Activated CD4-positive, alpha-beta memory T cell treated with anti-CD3 and anti-CD28 coated beads, Interleukin-2, amount 10 ng/mL, durations not matched to agents 7 days and 5 days (primary cell): ENCODE data around the gene RTL1. TPM values are rescaled to one million over a fixed set of nuclear protein-coding genes. Genes with fewer than 3 reads are reported as not detected.

ENCODE experiments used
- CTCF ChIA-PET: fragments of 350-600 bp; sonication (Branson Sonifier 250); formaldehyde crosslinking; loops from one replicate; lab custom pipeline; 2021; ENCODE audit warnings: antibody characterized with exemption, inconsistent platforms; lab: Charles Lee
- POLR2A ChIA-PET: fragments of 350-600 bp; sonication (Branson Sonifier 250); formaldehyde crosslinking; loops from one replicate; lab custom pipeline; 2021; ENCODE audit warnings: antibody characterized with exemption; lab: Charles Lee
- DNase-seq: peaks from one replicate; pipeline ENCODE4 v3.0.0-alpha.2; 2020
- H3K27ac Mint-ChIP-seq: one replicate; pipeline ENCODE4 v1.8.0; 2021; ENCODE audit warnings: mild to moderate bottlenecking, mixed read lengths
- H3K27me3 Mint-ChIP-seq: one replicate; pipeline ENCODE4 v1.8.0; 2021; ENCODE audit warnings: mixed read lengths
- H3K36me3 Mint-ChIP-seq: one replicate; pipeline ENCODE4 v1.8.0; 2021; ENCODE audit warnings: low read depth, mixed read lengths
- H3K4me1 Mint-ChIP-seq: one replicate; pipeline ENCODE4 v1.8.0; 2021; ENCODE audit warnings: mixed read lengths
- H3K4me3 Mint-ChIP-seq: one replicate; pipeline ENCODE4 v1.8.0; 2021; ENCODE audit warnings: mild to moderate bottlenecking, mixed read lengths
- H3K9me3 Mint-ChIP-seq: one replicate; pipeline ENCODE4 v1.8.0; 2021; ENCODE audit warnings: mixed read lengths
- total RNA-seq, 2 experiments: library from RNA; stranded (reverse); gene quantifications; one replicate each; pipeline ENCODE4 v1.2.3, GENCODE V29; 2021

Gene RTL1
- total RNA-seq, 2 experiments from 2014 or later, result not detected

GRCh38 chr14:100903134-100903468 is 421 bp downstream of the RTL1 start:
- Mint-ChIP-seq H3K4me3 (no peak overlapping the region), H3K4me1 (no peaks in the 10 kb centered on the region), H3K27ac (no peak overlapping the region), H3K9me3 (no peaks in the 10 kb centered on the region), H3K36me3 (no peaks in the 10 kb centered on the region), H3K27me3 (peaks cover 43% of the 10 kb centered on the region)
- DNase-seq, result no peak
- POLR2A ChIA-PET, result no interaction called here
- CTCF ChIA-PET, result no interaction called here

GRCh38 chr14:100902295-100903133 is 1.0 kb downstream of the RTL1 start:
- ChIA-PET POLR2A (no interaction called here), CTCF (no interaction called here)
- DNase-seq, result no peak
- no peaks in the 10 kb centered on the region for H3K4me1 Mint-ChIP-seq
- H3K4me3 Mint-ChIP-seq, result no peak overlapping the region
- no peaks in the 10 kb centered on the region for H3K9me3 Mint-ChIP-seq
- no peak overlapping the region for H3K27ac Mint-ChIP-seq
- peaks cover 43% of the 10 kb centered on the region for H3K27me3 Mint-ChIP-seq
- no peaks in the 10 kb centered on the region for H3K36me3 Mint-ChIP-seq

DNA sequence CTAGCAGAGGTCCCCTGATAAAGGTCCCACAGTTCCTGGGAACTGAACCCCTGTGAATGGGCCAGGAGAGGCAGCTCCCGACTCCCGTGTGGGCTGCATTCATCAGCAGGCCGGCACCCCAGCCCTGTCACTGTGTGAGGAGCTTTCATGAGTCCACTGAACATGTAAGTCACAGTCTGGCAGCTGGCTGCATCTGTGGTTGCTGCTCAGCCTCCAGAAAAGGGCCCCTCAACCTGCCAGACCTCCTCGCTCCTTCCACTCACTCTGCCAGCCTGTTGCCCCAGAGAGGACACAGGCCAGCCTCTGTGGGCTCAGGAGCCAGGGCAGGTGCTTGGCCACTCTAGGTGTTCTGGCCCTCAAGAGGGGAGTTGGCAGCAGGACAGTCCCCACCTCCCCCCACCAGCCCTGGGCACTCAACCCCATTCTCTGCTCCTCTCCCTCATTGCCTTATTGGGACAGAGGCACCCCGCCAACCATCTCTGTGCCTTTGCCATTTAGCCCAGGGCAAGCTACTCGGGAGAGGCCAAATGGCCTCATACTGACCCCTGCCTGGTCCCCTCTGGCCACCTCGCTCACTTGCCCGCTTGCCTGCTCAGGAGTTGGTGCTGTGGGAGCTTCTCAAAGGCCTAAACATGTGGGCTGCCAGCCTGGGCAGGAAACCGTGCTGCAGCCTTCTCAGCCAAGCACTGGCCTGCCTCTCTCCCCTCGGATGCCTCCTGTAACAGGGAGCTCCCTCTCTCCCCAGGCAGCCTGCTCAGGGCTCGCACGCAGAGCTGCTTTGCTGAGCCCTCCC is 1.9 kb downstream of the RTL1 start:
- peak; percentile 11 for DNase-seq
- POLR2A ChIA-PET, result no interaction called here
- Mint-ChIP-seq H3K27me3 (peaks cover 41% of the 10 kb centered on the region), H3K27ac (no peak overlapping the region), H3K36me3 (no peaks in the 10 kb centered on the region), H3K4me1 (no peaks in the 10 kb centered on the region), H3K9me3 (no peaks in the 10 kb centered on the region), H3K4me3 (no peak overlapping the region)
- CTCF ChIA-PET, result no interaction called here

- H3K27me3 Mint-ChIP-seq, result peaks cover 41% of the 10 kb centered on the region
- H3K4me3 Mint-ChIP-seq, result no peak overlapping the region
- ChIA-PET CTCF (no interaction called here), POLR2A (no interaction called here)
- H3K27ac Mint-ChIP-seq, result no peak overlapping the region
- peak; percentile 15 for DNase-seq
- no peaks in the 10 kb centered on the region for H3K36me3 Mint-ChIP-seq
- no peaks in the 10 kb centered on the region for H3K9me3 Mint-ChIP-seq
- H3K4me1 Mint-ChIP-seq, result no peaks in the 10 kb centered on the region
Observed at GRCh38 chr14:100900837-100901390, 2.6 kb downstream of the RTL1 start.

DNA sequence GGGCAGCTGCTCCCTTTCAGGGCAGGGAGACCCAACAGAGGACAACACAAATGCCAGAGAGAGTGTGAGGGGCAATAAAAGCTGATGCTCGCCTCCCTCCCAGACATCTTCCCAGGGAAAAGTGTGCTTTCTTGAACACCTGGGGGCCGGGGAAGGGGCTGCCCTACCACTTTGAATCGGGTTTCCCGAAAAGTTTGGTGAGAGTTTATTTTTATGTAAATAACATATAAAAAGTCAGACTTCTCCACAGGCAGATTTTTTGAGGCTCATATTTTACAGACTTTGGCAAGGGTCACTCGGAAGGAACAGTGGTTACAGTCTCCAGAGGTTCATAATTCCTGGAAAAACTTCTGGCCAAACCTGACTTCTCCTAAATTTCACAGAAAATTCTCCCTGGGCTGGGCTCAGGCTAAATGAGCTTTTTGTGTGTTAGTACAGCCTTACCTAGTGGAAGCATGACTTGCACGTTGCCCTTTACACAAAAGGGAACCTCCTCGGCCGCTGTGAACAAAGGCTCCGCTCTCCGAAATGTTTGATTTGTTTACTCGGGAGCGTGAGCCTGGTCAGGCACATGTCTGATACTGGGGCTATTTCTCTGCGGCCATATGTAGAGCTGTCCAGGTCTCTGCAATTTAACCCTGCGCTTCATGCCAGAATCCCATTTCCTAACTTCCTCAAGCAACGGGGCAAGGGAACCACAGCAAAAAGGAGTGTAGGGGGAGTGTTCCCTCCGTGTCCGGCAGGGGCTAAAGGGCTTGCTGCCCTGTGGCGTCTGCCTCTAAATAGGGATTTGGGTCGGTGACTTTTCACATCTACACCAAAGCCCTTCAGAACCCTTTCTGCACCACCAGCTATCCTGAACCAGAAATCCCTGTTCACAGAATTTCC is 3.4 kb downstream of the RTL1 start:
- H3K36me3 Mint-ChIP-seq, result no peaks in the 10 kb centered on the region
- DNase-seq, result peak; percentile 10
- ChIA-PET POLR2A (no interaction called here), CTCF (no interaction called here)
- H3K27me3 Mint-ChIP-seq, result peaks cover 36% of the 10 kb centered on the region
- no peak overlapping the region for H3K4me3 Mint-ChIP-seq
- H3K27ac Mint-ChIP-seq, result no peak overlapping the region
- no peaks in the 10 kb centered on the region for H3K4me1 Mint-ChIP-seq
- H3K9me3 Mint-ChIP-seq, result no peaks in the 10 kb centered on the region

DNA sequence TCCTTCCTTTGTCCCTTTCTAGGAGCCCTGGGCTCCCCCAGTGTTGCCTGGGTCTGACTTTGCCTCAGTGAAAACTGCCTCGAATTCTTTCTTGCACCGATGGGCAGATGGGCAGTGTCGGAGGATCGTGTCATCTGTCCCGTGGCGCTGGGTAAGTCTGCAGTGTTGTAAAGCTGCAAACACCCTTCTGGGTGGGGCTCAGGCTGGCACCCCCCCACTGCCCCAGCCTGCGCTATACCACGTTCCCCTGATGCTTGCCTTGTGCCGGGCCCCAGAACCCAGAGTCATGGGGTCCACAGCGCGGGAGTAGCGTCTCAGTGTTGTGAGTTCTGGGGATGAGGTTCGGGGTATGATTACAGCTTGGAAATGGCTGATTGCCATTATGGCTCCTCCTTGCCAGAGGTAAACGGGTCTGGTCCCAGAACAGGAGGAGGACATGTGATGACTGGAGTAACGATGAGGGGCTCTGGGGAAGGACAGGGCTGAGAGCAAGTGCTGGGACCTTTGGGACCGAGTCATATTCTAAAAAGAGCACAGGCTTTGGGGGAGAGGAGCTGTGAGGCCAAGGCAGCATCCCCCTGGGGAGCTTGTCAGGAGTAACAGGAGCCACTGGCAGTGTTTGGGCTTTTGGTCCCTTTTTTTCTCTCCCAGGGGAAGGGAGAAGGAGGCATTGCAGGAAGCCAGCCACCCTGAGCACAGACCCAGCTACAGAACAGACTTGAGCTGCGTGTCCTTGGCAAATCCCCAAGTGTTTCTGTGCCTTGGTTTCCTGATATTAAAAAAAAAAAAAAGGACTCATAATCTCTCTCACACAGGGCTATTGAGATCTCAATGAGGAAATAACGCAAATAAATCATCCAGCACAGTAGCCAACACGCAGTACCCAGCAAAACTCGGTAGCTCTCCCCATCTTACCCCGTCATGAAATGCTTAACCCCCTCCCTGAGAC is 4.3 kb downstream of the RTL1 start:
- Mint-ChIP-seq H3K9me3 (no peaks in the 10 kb centered on the region), H3K4me3 (no peak overlapping the region), H3K4me1 (no peaks in the 10 kb centered on the region), H3K27ac (no peak overlapping the region), H3K27me3 (peaks cover 34% of the 10 kb centered on the region), H3K36me3 (no peaks in the 10 kb centered on the region)
- ChIA-PET CTCF (no interaction called here), POLR2A (no interaction called here)
- no peak for DNase-seq

DNA sequence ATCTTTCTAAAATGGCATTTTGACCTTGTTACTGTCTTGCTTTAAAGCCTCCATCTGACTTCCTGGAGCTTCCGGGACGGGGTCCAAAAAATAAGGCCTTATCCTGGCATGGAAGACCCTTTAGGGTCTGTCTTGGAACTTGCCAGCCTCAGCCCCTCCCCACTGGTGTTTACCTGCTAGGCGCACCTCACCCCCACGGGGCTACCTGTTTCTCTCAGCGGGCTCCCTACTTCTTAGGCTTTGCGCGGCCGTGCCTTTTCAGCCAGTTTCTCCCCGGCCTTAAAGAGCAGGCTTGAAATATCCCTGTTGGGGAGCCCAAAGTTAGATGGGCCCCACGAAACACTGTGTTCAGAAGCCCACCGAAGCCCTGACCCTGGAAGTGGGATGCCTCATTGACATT is 5.1 kb downstream of the RTL1 start:
- H3K4me3 Mint-ChIP-seq, result no peak overlapping the region
- H3K27me3 Mint-ChIP-seq, result peaks cover 32% of the 10 kb centered on the region
- CTCF ChIA-PET, result no interaction called here

GRCh38 chr14:100896369-100897060 is 7.0 kb downstream of the RTL1 start:
- Mint-ChIP-seq H3K4me3 (no peak overlapping the region), H3K36me3 (no peaks in the 10 kb centered on the region), H3K27ac (no peak overlapping the region), H3K4me1 (no peaks in the 10 kb centered on the region), H3K9me3 (no peaks in the 10 kb centered on the region), H3K27me3 (peaks cover 23% of the 10 kb centered on the region)
- peak; percentile 8 for DNase-seq
- ChIA-PET POLR2A (no interaction called here), CTCF (no interaction called here)

More for the DNA sequence above, 5.1 kb downstream of the RTL1 start:
- DNase-seq, result no peak
- H3K36me3 Mint-ChIP-seq, result no peaks in the 10 kb centered on the region
- H3K4me1 Mint-ChIP-seq, result no peaks in the 10 kb centered on the region
- H3K27ac Mint-ChIP-seq, result no peak overlapping the region
- POLR2A ChIA-PET, result no interaction called here
- H3K9me3 Mint-ChIP-seq, result no peaks in the 10 kb centered on the region

GRCh38 chr14:100895411-100895810 is 8.1 kb downstream of the RTL1 start:
- ChIA-PET CTCF (no interaction called here), POLR2A (no interaction called here)
- H3K27me3 Mint-ChIP-seq, result peaks cover 16% of the 10 kb centered on the region
- no peaks in the 10 kb centered on the region for H3K4me1 Mint-ChIP-seq
- no peak overlapping the region for H3K27ac Mint-ChIP-seq
- H3K36me3 Mint-ChIP-seq, result no peaks in the 10 kb centered on the region
- H3K4me3 Mint-ChIP-seq, result no peak overlapping the region
- no peaks in the 10 kb centered on the region for H3K9me3 Mint-ChIP-seq
- no peak for DNase-seq

DNA sequence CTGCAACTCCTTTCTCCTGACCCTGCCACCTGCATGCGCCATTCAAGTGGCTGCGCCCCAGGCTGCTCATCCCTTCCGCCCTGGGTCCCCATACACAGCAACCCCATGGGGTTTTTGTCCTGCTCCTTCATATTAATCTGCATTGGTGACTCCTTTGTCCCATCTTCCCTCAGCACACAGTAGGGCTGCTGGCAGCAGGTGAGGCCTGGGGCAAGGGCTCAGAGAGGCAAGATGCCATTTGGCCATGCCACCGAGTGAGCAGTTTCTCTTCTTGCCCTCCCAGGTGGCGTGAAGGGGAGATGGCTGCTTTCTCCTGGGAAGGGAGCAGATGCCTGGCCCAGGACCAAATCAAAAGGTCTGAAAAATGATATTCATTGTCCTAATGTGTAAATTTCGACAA is 9.1 kb downstream of the RTL1 start:
- Mint-ChIP-seq H3K9me3 (no peaks in the 10 kb centered on the region), H3K4me3 (no peak overlapping the region), H3K27ac (no peak overlapping the region), H3K27me3 (peaks cover 7% of the 10 kb centered on the region), H3K4me1 (no peaks in the 10 kb centered on the region), H3K36me3 (no peaks in the 10 kb centered on the region)
- ChIA-PET POLR2A (no interaction called here), CTCF (no interaction called here)
- no peak for DNase-seq

DNA sequence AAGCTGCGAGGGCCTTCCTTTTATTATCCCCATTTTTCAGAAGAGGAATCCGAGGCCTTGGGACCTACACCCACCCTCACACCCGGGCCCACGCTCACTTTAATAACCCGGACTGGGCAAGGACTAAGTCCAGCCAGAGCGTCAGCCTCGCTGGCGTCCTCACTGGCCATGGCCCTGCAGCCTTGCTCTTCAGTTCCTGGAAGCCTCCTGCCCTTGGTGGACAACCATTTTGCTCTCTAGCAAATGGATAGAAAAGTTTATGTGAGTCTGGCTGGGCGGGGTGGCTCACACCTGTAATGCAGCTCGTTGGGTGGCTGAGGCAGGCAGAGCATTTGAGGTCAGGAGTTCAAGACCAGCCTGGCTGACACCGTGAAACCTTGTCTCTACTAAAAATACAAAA is 9.8 kb downstream of the RTL1 start:
- H3K36me3 Mint-ChIP-seq, result no peaks in the 10 kb centered on the region
- no peak overlapping the region for H3K27ac Mint-ChIP-seq
- DNase-seq, result no peak
- H3K9me3 Mint-ChIP-seq, result no peaks in the 10 kb centered on the region
- CTCF ChIA-PET, result no interaction called here
- H3K27me3 Mint-ChIP-seq, result peaks cover 6% of the 10 kb centered on the region
- POLR2A ChIA-PET, result no interaction called here
- no peaks in the 10 kb centered on the region for H3K4me1 Mint-ChIP-seq
- H3K4me3 Mint-ChIP-seq, result no peak overlapping the region

GRCh38 chr14:100893228-100893601 is 10.3 kb downstream of the RTL1 start:
- H3K4me1 Mint-ChIP-seq, result no peaks in the 10 kb centered on the region
- H3K27ac Mint-ChIP-seq, result no peak overlapping the region
- peaks cover 8% of the 10 kb centered on the region for H3K27me3 Mint-ChIP-seq
- no peaks in the 10 kb centered on the region for H3K9me3 Mint-ChIP-seq
- no peaks in the 10 kb centered on the region for H3K36me3 Mint-ChIP-seq
- no peak overlapping the region for H3K4me3 Mint-ChIP-seq
- DNase-seq, result no peak
- ChIA-PET POLR2A (no interaction called here), CTCF (no interaction called here)
